PC-3 (cell line): ENCODE measurements around the gene OR51T1. TPM values are rescaled to one million over a fixed set of nuclear protein-coding genes. Genes with fewer than 3 reads are reported as not detected.

Experiments used
- ATAC-seq: fragments of 200-7000 bp; cut with Tn5 transposase; 2 replicates; pipeline ENCODE4 v1.9.1; 2020; ENCODE audit warnings: mild to moderate bottlenecking, moderate library complexity
- BruUV-seq: library from RNA; stranded (reverse); fragments of 400-500 nt; replicated peaks from 2 replicates; lab custom pipeline; 2021; lab: Mats Ljungman, UMichigan
- CTCF ChIA-PET: fragments of 300-600 bp; sonication (Branson Sonifier 250); formaldehyde crosslinking; loops from one replicate; lab custom pipeline; 2022; ENCODE audit warnings: antibody characterized with exemption; lab: Charles Lee
- POLR2A ChIA-PET: fragments of 300-600 bp; sonication (Branson Sonifier 250); formaldehyde crosslinking; loops from one replicate; lab custom pipeline; 2022; ENCODE audit warnings: antibody characterized with exemption; ENCODE audit not compliant: unreplicated experiment; lab: Charles Lee
- DNase-seq: peaks from one replicate; pipeline ENCODE4 v3.0.0-alpha.2; 2015
- H2AFZ ChIP-seq: fragments of 300-600 bp; sonication (generic); 2 replicates; pipeline ENCODE4 v1.6.0; 2016; ENCODE audit warnings: antibody characterized with exemption, low read length
- H3F3A ChIP-seq: fragments of 300-600 bp; sonication (generic); one replicate; pipeline ENCODE4 v1.6.0; 2017; ENCODE audit warnings: antibody characterized with exemption, low read length, control low read depth, mild to moderate bottlenecking; ENCODE audit not compliant: unreplicated experiment
- H3K27ac ChIP-seq: fragments of 300-600 bp; sonication (generic); 2 replicates; pipeline ENCODE4 v1.5.1; 2016; ENCODE audit warnings: mild to moderate bottlenecking, low read length
- H3K27me3 ChIP-seq: fragments of 300-600 bp; sonication (generic); 2 replicates; pipeline ENCODE4 v1.6.1; 2016; ENCODE audit warnings: low read length, mixed read lengths
- H3K36me3 ChIP-seq: fragments of 300-600 bp; sonication (generic); 2 replicates; pipeline ENCODE4 v1.6.1; 2016; ENCODE audit warnings: low read depth, mixed run types, low read length, mixed read lengths
- H3K4me1 ChIP-seq: fragments of 300-600 bp; sonication (generic); 2 replicates; pipeline ENCODE4 v1.5.1; 2016; ENCODE audit warnings: low read length; ENCODE audit not compliant: insufficient read depth
- H3K4me2 ChIP-seq: fragments of 300-600 bp; sonication (generic); 2 replicates; pipeline ENCODE4 v1.6.0; 2016; ENCODE audit warnings: low read length
- H3K4me3 ChIP-seq: fragments of 300-600 bp; sonication (generic); 2 replicates; pipeline ENCODE4 v1.5.1; 2016; ENCODE audit warnings: mild to moderate bottlenecking, low read length, mixed read lengths
- H3K79me2 ChIP-seq: fragments of 300-600 bp; sonication (generic); 2 replicates; pipeline ENCODE4 v1.6.1; 2017; ENCODE audit warnings: low read length, mixed read lengths
- H3K9ac ChIP-seq: fragments of 300-600 bp; sonication (generic); 2 replicates; pipeline ENCODE4 v1.6.0; 2016; ENCODE audit warnings: mild to moderate bottlenecking, low read length
- H3K9me2 ChIP-seq: fragments of 300-600 bp; sonication (generic); replicated peaks from 2 replicates; pipeline ENCODE4 v1.6.1; 2016; ENCODE audit warnings: mixed run types, low read length, mixed read lengths
- H3K9me3 ChIP-seq: fragments of 300-600 bp; sonication (generic); 2 replicates; pipeline ENCODE4 v1.6.1; 2016; ENCODE audit warnings: low read length, mixed read lengths
- H4K20me1 ChIP-seq: fragments of 300-600 bp; sonication (generic); 2 replicates; pipeline ENCODE4 v1.6.1; 2016; ENCODE audit warnings: low read length, mixed read lengths
- CTCF ChIP-seq: fragments of 300-600 bp; sonication (generic); conservative IDR thresholded peaks from 2 replicates; pipeline ENCODE4 v1.5.1; 2017; ENCODE audit warnings: antibody characterized with exemption, low read depth, mild to moderate bottlenecking, low read length
- EZH2 ChIP-seq: fragments of 300-600 bp; sonication (generic); IDR thresholded peaks from one replicate; pipeline ENCODE4 v1.6.1; 2017; ENCODE audit warnings: antibody characterized with exemption, mild to moderate bottlenecking, low read length; ENCODE audit not compliant: unreplicated experiment
- EZH2phosphoT487 ChIP-seq: fragments of 300-600 bp; sonication (generic); IDR thresholded peaks from 2 replicates; pipeline ENCODE4 v1.6.1; 2018; ENCODE audit warnings: mild to moderate bottlenecking, antibody characterized with exemption, low read length, borderline replicate concordance
- intact Hi-C: fragments of 100-400 bp; cut with micrococcal nuclease; formaldehyde crosslinking; loops from 2 replicates; pipeline ENCODE4 v1.9.0; 2023
- total RNA-seq: library from RNA; depleted of rRNA; stranded (reverse); fragments of >200 nt; gene quantifications from 2 replicates; pipeline ENCODE4 v1.2.3, GENCODE V29; 2014

Gene OR51T1
- total RNA-seq, 1 experiment from 2014 or later: not detected

DNA sequence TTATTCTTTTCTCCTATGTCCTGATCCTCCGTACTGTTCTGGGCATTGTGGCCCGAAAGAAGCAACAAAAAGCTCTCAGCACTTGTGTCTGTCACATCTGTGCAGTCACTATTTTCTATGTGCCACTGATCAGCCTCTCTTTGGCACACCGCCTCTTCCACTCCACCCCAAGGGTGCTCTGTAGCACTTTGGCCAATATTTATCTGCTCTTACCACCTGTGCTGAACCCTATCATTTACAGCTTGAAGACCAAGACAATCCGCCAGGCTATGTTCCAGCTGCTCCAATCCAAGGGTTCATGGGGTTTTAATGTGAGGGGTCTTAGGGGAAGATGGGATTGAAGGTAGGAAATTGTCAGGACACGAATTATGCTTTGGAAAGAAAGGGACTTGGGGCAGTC is 843 bp downstream of the OR51T1 start:
- H3K4me3 ChIP-seq: no peak overlapping the region
- no peaks in the 10 kb centered on the region for H3K9me2 ChIP-seq
- no peak overlapping the region for H3K9ac ChIP-seq
- TF ChIP-seq EZH2phosphoT487 (no peak), EZH2 (no peak), CTCF (no peak)
- no peaks in the 10 kb centered on the region for H3K9me3 ChIP-seq
- no peaks in the 10 kb centered on the region for H3K4me1 ChIP-seq
- H3K27ac ChIP-seq: no peak overlapping the region
- H3K79me2 ChIP-seq: no peaks in the 10 kb centered on the region
- no peaks in the 10 kb centered on the region for H3K27me3 ChIP-seq
- no peak overlapping the region for H2AFZ ChIP-seq
- ChIA-PET CTCF (no interaction called here), POLR2A (no interaction called here)
- no peak for ATAC-seq
- H3K4me2 ChIP-seq: no peak overlapping the region
- H4K20me1 ChIP-seq: no peaks in the 10 kb centered on the region
- no peaks in the 10 kb centered on the region for H3K36me3 ChIP-seq
- no peaks in the 10 kb centered on the region for H3F3A ChIP-seq
- intact Hi-C loops: no loop called here
- no peak for DNase-seq
- BruUV-seq: no TSS peak

GRCh38 chr11:4884361-4884760 is 2.7 kb downstream of the OR51T1 start:
- H3K79me2 ChIP-seq: no peaks in the 10 kb centered on the region
- H3K4me3 ChIP-seq: no peak overlapping the region
- ATAC-seq: no peak
- no peaks in the 10 kb centered on the region for H3K9me2 ChIP-seq
- H3K4me1 ChIP-seq: no peaks in the 10 kb centered on the region
- H3K9ac ChIP-seq: no peak overlapping the region
- no peaks in the 10 kb centered on the region for H3K9me3 ChIP-seq
- no peak overlapping the region for H3K27ac ChIP-seq
- H3K4me2 ChIP-seq: no peak overlapping the region
- no peak for DNase-seq
- no TSS peak for BruUV-seq
- ChIA-PET CTCF (no interaction called here), POLR2A (no interaction called here)
- H3K36me3 ChIP-seq: no peaks in the 10 kb centered on the region
- H2AFZ ChIP-seq: no peak overlapping the region
- no peaks in the 10 kb centered on the region for H4K20me1 ChIP-seq
- no peak for TF ChIP-seq EZH2
- TF ChIP-seq CTCF: no peak
- TF ChIP-seq EZH2phosphoT487: no peak
- H3F3A ChIP-seq: no peaks in the 10 kb centered on the region
- intact Hi-C loops: no loop called here
- no peaks in the 10 kb centered on the region for H3K27me3 ChIP-seq

DNA sequence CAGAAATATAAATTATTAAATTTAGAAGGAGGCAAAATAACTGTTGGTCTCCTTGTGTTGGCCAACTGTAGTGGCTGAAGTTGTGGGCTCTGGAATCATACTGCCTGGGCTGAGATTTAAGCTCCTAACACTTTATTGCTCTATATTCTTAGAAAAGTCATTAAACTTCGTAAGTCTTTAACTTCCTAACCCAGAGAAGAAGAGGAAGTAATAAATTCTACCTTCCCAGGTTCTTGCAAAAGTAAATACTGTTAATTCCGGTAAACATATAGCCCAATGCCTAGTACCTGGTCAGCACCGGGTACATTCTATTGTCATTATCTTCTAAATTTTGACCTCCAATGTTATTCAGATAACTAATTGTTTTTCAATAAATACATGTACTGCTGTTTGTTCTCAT is 4.5 kb downstream of the OR51T1 start:
- no peak for ATAC-seq
- Histone ChIP-seq H3K36me3 (no peaks in the 10 kb centered on the region), H3K4me1 (no peaks in the 10 kb centered on the region), H2AFZ (no peak overlapping the region), H3K9me3 (no peaks in the 10 kb centered on the region), H3K9me2 (no peaks in the 10 kb centered on the region), H3K27ac (no peak overlapping the region), H3K79me2 (no peaks in the 10 kb centered on the region), H3K27me3 (no peaks in the 10 kb centered on the region), H3K4me3 (no peak overlapping the region), H3F3A (no peaks in the 10 kb centered on the region), H3K4me2 (no peak overlapping the region), H4K20me1 (no peaks in the 10 kb centered on the region), H3K9ac (no peak overlapping the region)
- CTCF ChIA-PET: no interaction called here
- TF ChIP-seq EZH2 (no peak), EZH2phosphoT487 (no peak), CTCF (no peak)
- POLR2A ChIA-PET: no interaction called here
- intact Hi-C loops: no loop called here
- no TSS peak for BruUV-seq
- no peak for DNase-seq
